ENCODE data around the gene MRPL14. TPM values are rescaled to one million over a fixed set of nuclear protein-coding genes. Genes with fewer than 3 reads are reported as not detected.

MRPL14 gene
- total and polyA plus RNA-seq, 2 of the 4 experiments (the other 2 are of a cell fraction): 43.7 to 87.9 TPM

- Histone ChIP-seq H3K56ac (ENCODE audit: extremely low read depth, insufficient read depth, low read length) (no peak overlapping the region), H3K36me3 (ENCODE audit: control insufficient read depth, insufficient read depth, low read length) (peaks cover 46% of the 10 kb centered on the region), H3K4me3 (ENCODE audit: insufficient read depth, low read depth, low read length) (no peak overlapping the region), H2BK20ac (ENCODE audit: low read depth, low read length) (no peak overlapping the region), H3K9me3 (ENCODE audit: control insufficient read depth, insufficient read depth, low read length) (no peaks in the 10 kb centered on the region), H3K4me1 (ENCODE audit: control insufficient read depth, insufficient read depth, low read length) (peaks cover 14% of the 10 kb centered on the region), H2BK15ac (ENCODE audit: low read depth, low read length) (no peak overlapping the region), H3K4ac (ENCODE audit: low read depth, low read length) (no peak overlapping the region), H3K9me1 (ENCODE audit: insufficient read depth, low read length) (peaks cover 25% of the 10 kb centered on the region), H4K8ac (ENCODE audit: low read depth in 2 of 2, low read length in 2 of 2) (no peak overlapping the region), H3K79me1 (ENCODE audit: low read depth in 1 of 2, low read length in 2 of 2) (peaks cover 28 to 68% of the 10 kb centered on the region in 2 experiments), H3K9ac (ENCODE audit: low read depth, low read length) (no peak overlapping the region), H3K14ac (replicated peaks; ENCODE audit: low read depth, low read length) (no peak overlapping the region), H2BK120ac (ENCODE audit: low read depth, low read length) (no peak overlapping the region), H2AFZ (replicated peaks; ENCODE audit: low read length, poor library complexity) (no peak overlapping the region), H2BK5ac (ENCODE audit: low read depth, low read length, poor library complexity, severe bottlenecking) (no peak overlapping the region), H3K23ac (ENCODE audit: low read depth, low read length) (no peak overlapping the region), H2AK9ac (replicated peaks; ENCODE audit: low read depth, low read length, poor library complexity) (no peak overlapping the region), H3K4me2 (ENCODE audit: low read depth, low read length) (no peak overlapping the region), H3K27ac (ENCODE audit: insufficient read depth, low read length) (no peak overlapping the region), H4K5ac (ENCODE audit: low read depth, low read length) (no peak overlapping the region; the same call in 1 of the 2 replicates), H3K27me3 (ENCODE audit: control insufficient read depth, insufficient read depth, low read length) (no peaks in the 10 kb centered on the region), H4K20me1 (ENCODE audit: insufficient read depth, low read length) (peaks cover 33% of the 10 kb centered on the region), H2AK5ac (ENCODE audit: low read depth, low read length) (no peak overlapping the region), H3K18ac (ENCODE audit: low read depth, low read length) (no peak overlapping the region), H4K91ac (ENCODE audit: insufficient read depth, low read depth, low read length) (no peak overlapping the region)
- no peak for TF ChIP-seq CEBPB (IDR thresholded peaks at IDR 0.05; ENCODE audit: low read depth, low read length)
- no peak for TF ChIP-seq RAD21 (IDR thresholded peaks at IDR 0.05; ENCODE audit: low read length)
- TF ChIP-seq NFE2L2 (IDR thresholded peaks at IDR 0.05; ENCODE audit: low read depth, low read length): no peak
- no peak for TF ChIP-seq CHD1 (IDR thresholded peaks at IDR 0.05; ENCODE audit: low read depth, low read length)
- TF ChIP-seq ELK1 (IDR thresholded peaks at IDR 0.05; ENCODE audit: borderline replicate concordance, low read depth, low read length): no peak
- TF ChIP-seq, protein P1, sequence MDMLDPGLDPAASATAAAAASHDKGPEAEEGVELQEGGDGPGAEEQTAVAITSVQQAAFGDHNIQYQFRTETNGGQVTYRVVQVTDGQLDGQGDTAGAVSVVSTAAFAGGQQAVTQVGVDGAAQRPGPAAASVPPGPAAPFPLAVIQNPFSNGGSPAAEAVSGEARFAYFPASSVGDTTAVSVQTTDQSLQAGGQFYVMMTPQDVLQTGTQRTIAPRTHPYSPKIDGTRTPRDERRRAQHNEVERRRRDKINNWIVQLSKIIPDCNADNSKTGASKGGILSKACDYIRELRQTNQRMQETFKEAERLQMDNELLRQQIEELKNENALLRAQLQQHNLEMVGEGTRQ (IDR thresholded peaks at IDR 0.05; ENCODE audit: low read depth, low read length): no peak
- no peak for TF ChIP-seq RFX5 (IDR thresholded peaks at IDR 0.05; ENCODE audit: low read depth, low read length)
- TF ChIP-seq MAZ (IDR thresholded peaks at IDR 0.05; ENCODE audit: borderline replicate concordance, low read depth, low read length): no peak
- no peak for TF ChIP-seq FOS (IDR thresholded peaks at IDR 0.05; ENCODE audit: low read depth, low read length)
- TF ChIP-seq POLR2A (IDR thresholded peaks at IDR 0.05; ENCODE audit: low read depth, low read length): no peak
- TF ChIP-seq RCOR1 (IDR thresholded peaks at IDR 0.05; ENCODE audit: insufficient replicate concordance, low read length): no peak
- TF ChIP-seq, protein P2, sequence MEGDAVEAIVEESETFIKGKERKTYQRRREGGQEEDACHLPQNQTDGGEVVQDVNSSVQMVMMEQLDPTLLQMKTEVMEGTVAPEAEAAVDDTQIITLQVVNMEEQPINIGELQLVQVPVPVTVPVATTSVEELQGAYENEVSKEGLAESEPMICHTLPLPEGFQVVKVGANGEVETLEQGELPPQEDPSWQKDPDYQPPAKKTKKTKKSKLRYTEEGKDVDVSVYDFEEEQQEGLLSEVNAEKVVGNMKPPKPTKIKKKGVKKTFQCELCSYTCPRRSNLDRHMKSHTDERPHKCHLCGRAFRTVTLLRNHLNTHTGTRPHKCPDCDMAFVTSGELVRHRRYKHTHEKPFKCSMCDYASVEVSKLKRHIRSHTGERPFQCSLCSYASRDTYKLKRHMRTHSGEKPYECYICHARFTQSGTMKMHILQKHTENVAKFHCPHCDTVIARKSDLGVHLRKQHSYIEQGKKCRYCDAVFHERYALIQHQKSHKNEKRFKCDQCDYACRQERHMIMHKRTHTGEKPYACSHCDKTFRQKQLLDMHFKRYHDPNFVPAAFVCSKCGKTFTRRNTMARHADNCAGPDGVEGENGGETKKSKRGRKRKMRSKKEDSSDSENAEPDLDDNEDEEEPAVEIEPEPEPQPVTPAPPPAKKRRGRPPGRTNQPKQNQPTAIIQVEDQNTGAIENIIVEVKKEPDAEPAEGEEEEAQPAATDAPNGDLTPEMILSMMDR (conservative IDR thresholded peaks at IDR 0.05; ENCODE audit: low read depth, low read length): no peak
- no peak for TF ChIP-seq MXI1 (IDR thresholded peaks at IDR 0.05; ENCODE audit: borderline replicate concordance, low read depth, low read length)
- TF ChIP-seq MAFK (IDR thresholded peaks at IDR 0.05; ENCODE audit: low read depth, low read length): no peak
- no peak for TF ChIP-seq BHLHE40 (IDR thresholded peaks at IDR 0.05; ENCODE audit: low read depth, low read length)
- no peak for TF ChIP-seq SMC3 (IDR thresholded peaks at IDR 0.05; ENCODE audit: low read depth, low read length)
- ATAC-seq (ENCODE audit: low read depth) (no peak), DNase-seq (no peak)
- dilution Hi-C loops (cut with HindIII; ENCODE audit: low sequenced_read_pairs, unreplicated experiment) (no loop called here), in situ Hi-C loops (cut with MboI; ENCODE audit: low sequenced_read_pairs) (no loop called here), intact Hi-C loops (cut with micrococcal nuclease) (no loop called here)
- no TSS peak for BruUV-seq (replicated peaks)
- WGBS, 2 experiments (ENCODE audit: extremely low coverage in 2 of 2, insufficient read length in 1 of 2): 84% methylated on average over 3 of the region's 6 CpGs; no CpG with 5 or more reads in 1 of the 2 experiments
- CTCF ChIA-PET: interaction anchor here (0.6 kb wide), 1 partner anchor 130 kb away, joined by 4 read pairs; no protein-coding TSS in a partner anchor
- POLR2A ChIA-PET (ENCODE audit: unreplicated experiment): no interaction called here
Observed at GRCh38 chr6:44110005-44110676, 17.1 kb downstream of the MRPL14 start.

Data from IMR-90 (cell line).